Measurements from ENCODE around the gene ADCY5.

The ADCY5 gene

DNA sequence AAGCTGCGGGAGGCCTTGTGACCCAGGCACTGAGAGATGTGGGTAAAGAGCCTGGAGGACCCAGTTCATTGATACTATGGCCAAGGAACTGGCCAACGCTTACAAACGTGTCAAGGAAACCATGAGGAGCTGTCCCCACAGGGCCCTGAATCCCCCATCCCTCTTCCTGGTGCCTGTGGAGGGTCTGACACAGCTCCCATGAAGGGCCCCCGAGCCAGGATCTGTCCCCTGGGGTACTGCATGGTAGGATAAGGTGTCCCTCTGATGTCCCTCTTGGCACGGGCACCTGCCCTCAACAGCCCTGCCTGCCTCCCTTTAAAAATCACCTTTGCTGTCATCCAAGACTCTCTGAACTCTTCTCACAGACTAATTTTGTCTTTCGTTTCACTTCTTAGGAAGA, 122.4 kb downstream of the ADCY5 start:
- no peak for TF ChIP-seq POLR2AphosphoS5 (IDR thresholded peaks at IDR 0.05; ENCODE audit: low read depth, low read length)
- TF ChIP-seq, protein P1, sequence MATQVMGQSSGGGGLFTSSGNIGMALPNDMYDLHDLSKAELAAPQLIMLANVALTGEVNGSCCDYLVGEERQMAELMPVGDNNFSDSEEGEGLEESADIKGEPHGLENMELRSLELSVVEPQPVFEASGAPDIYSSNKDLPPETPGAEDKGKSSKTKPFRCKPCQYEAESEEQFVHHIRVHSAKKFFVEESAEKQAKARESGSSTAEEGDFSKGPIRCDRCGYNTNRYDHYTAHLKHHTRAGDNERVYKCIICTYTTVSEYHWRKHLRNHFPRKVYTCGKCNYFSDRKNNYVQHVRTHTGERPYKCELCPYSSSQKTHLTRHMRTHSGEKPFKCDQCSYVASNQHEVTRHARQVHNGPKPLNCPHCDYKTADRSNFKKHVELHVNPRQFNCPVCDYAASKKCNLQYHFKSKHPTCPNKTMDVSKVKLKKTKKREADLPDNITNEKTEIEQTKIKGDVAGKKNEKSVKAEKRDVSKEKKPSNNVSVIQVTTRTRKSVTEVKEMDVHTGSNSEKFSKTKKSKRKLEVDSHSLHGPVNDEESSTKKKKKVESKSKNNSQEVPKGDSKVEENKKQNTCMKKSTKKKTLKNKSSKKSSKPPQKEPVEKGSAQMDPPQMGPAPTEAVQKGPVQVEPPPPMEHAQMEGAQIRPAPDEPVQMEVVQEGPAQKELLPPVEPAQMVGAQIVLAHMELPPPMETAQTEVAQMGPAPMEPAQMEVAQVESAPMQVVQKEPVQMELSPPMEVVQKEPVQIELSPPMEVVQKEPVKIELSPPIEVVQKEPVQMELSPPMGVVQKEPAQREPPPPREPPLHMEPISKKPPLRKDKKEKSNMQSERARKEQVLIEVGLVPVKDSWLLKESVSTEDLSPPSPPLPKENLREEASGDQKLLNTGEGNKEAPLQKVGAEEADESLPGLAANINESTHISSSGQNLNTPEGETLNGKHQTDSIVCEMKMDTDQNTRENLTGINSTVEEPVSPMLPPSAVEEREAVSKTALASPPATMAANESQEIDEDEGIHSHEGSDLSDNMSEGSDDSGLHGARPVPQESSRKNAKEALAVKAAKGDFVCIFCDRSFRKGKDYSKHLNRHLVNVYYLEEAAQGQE (IDR thresholded peaks at IDR 0.05; ENCODE audit: insufficient read depth in 1 of 2, low read depth in 2 of 2, low read length in 2 of 2): no peak

DNA sequence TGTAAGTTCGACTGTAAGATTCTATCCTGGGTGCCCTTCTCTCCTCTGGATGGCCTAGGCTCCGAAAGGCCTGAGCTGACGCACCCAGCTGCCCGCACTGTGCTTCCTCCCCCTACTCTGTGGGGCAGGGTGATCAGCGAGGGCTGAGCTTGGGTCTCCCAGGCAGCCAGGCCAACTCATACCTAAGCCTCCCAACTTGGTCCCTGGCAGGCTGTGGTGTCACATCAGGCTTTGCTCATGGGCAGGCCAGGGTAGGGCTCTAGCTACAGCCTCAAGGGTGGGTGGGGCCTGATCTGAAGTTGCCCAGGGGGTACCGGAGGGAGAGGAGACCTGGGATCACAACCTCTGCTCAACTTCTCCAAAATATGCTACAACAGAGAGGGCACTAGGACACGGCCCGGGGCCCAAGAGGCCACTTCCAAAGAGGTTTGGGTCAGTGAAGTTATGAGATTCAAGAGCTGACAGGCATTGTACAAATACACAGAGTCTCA, 123.1 kb downstream of the ADCY5 start:
- TF ChIP-seq FOXP2 (optimal IDR thresholded peaks at IDR 0.05; ENCODE audit: borderline replicate concordance, extremely low read depth, extremely low read length, insufficient read depth): no peak
- no peak for TF ChIP-seq TAF1 (IDR thresholded peaks at IDR 0.05; ENCODE audit: borderline replicate concordance, insufficient read depth, low read length)
- no peak for TF ChIP-seq POLR2AphosphoS5 (IDR thresholded peaks at IDR 0.05; ENCODE audit: low read depth, low read length)
- TF ChIP-seq, protein P1 (IDR thresholded peaks at IDR 0.05; ENCODE audit: insufficient read depth in 1 of 2, low read depth in 2 of 2, low read length in 2 of 2): no peak
- TF ChIP-seq SIN3A (IDR thresholded peaks at IDR 0.05; ENCODE audit: borderline replicate concordance, insufficient read depth, low read length): no peak

DNA sequence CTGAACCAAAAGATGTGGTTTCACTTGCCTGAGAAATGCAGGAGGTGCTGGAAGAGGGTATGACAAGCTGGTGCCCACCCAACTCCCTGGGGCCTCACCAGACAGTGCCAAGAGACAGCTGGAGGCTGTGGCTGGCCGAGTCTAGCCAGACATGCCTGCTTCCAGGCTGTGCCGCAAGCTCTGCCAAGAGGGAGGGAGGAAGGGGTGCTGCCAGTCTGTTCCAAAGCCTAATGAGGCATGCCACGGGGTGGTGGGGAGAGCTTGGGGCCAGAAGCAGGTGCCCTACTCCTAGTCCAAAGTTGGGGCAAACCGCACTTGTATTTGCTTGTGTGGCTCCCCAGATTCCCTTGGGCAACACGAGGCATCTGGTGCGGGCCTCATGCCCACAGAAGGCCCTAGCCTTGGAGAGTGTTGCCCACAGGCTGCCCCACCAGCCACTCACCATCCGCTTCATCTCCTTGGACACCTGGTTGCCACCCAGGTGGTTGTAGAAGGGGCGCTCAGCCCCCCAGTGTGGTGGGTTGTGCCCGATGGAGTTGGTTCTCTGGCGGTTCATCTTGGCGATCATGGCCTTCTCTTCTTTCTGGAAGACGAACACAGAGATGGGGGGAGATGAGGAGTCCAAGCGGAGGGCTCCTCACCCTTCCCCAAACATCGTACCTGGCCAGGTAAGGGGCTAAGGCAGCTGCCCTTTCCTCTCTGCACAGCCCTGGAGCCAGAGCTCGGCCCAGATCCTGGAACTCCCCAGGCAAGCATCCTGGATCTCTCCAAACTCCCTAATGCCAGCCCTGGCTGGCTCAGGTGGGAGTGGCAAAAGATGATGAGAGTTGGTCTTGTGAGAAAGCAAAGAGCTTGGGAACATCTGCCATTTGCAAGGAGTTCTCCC, 123.8 kb downstream of the ADCY5 start:
- TF ChIP-seq, protein P1 (IDR thresholded peaks at IDR 0.05; ENCODE audit: insufficient read depth in 1 of 2, low read depth in 2 of 2, low read length in 2 of 2): no peak
- TF ChIP-seq FOXP2 (optimal IDR thresholded peaks at IDR 0.05; ENCODE audit: borderline replicate concordance, extremely low read depth, extremely low read length, insufficient read depth) (no peak), POLR2AphosphoS5 (IDR thresholded peaks at IDR 0.05; ENCODE audit: low read depth, low read length) (no peak), TAF1 (IDR thresholded peaks at IDR 0.05; ENCODE audit: borderline replicate concordance, insufficient read depth, low read length) (no peak), SIN3A (IDR thresholded peaks at IDR 0.05; ENCODE audit: borderline replicate concordance, insufficient read depth, low read length) (no peak)

DNA sequence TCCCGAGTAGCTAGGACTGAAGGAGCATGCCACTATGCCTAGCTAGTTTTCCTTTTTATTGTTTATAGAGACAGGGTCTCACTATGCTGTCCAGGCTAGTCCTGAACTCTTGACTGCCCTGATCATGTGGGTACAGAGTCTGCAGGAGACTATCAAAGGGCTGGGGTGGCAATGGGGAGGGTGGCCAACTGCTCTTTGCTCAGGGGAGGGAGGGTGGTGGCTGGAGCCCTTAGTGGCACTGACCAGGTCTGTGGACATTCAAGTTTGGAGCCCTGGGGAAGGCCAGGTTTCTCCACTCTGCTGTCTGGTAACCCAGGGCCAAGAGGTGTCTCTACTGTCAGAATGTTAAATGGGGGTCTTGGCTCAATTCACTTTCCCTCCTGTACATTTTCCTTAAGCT, 125.1 kb downstream of the ADCY5 start:
- TF ChIP-seq SIN3A (IDR thresholded peaks at IDR 0.05; ENCODE audit: borderline replicate concordance, insufficient read depth, low read length): no peak
- TF ChIP-seq TAF1 (IDR thresholded peaks at IDR 0.05; ENCODE audit: borderline replicate concordance, insufficient read depth, low read length): no peak
- TF ChIP-seq, protein P1 (IDR thresholded peaks at IDR 0.05; ENCODE audit: insufficient read depth in 1 of 2, low read depth in 2 of 2, low read length in 2 of 2): no peak
- no peak for TF ChIP-seq FOXP2 (optimal IDR thresholded peaks at IDR 0.05; ENCODE audit: borderline replicate concordance, extremely low read depth, extremely low read length, insufficient read depth)
- no peak for TF ChIP-seq POLR2AphosphoS5 (IDR thresholded peaks at IDR 0.05; ENCODE audit: low read depth, low read length)

Measured in PFSK-1 (cell line).